GM18519 (cell line): ENCODE results near the gene SNX11.
A peak's percentile ranks its signal among the peaks of the same experiment; 100 is the strongest.
"Not testable (repeated sequence)": the region's sequence is repeated elsewhere in the genome, so short reads cannot be mapped to it uniquely, and the experiment has no call there.

ENCODE experiments used
- ATAC-seq: cut with Tn5 transposase; IDR thresholded peaks from one replicate; pipeline ENCODE4 v1.9.1; 2021; ENCODE audit warnings: mild to moderate bottlenecking, moderate library complexity; ENCODE audit not compliant: unreplicated experiment, low FRiP score

Gene SNX11

GRCh38 chr17:48107137-48108055 lies at the start of gene SNX11:
SNX11 (plus strand) TSS chr17:48107766; CDS start chr17:48112044, 4,278 bp downstream.
- ATAC-seq = peak; percentile 59

- ATAC-seq = no peak
These were observed 49.0 kb upstream of the SNX11 start for GRCh38 chr17:48058393-48059124.

GRCh38 chr17:48059125-48059668 lies 48.4 kb upstream of the SNX11 start:
- no peak for ATAC-seq

DNA sequence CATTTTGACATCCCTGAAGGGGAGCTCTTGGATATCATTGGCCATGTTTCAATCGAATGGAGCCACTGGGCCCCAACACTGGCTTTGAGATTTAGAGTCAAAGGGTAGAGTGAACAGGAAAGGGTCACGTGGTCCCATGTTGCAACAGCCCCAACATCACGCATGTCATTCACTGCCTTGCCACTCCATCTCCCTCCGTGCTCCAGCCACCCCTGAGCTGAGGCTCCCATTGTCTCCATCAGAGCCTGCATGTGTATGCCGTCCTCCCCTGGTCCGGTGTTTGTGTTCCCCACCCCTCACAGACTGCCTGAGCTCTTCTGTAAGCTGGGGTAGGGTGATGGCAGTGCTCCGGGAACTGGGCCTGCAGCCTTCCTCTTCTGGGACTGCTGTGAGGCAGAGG lies 47.3 kb upstream of the SNX11 start:
- ATAC-seq = no peak

DNA sequence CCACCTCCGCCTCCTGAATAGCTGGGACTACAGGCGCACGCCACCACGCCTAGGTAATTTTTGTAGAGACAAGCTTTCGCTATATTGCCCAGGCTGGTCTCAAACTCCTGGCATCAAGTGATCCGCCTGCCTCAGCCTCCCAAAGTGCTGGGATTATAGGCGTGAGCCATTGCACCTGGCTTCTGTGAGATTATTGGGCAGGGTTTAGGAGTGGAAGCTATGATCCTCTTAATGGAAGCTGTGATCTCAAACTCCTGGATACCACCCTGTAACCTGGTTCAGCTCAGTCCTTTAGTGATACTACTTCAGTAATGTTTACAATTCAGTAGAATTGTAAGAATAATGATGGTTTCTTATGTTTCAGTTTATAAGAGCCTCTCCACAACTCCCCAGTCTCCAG lies 45.3 kb upstream of the SNX11 start:
- ATAC-seq = no peak

DNA sequence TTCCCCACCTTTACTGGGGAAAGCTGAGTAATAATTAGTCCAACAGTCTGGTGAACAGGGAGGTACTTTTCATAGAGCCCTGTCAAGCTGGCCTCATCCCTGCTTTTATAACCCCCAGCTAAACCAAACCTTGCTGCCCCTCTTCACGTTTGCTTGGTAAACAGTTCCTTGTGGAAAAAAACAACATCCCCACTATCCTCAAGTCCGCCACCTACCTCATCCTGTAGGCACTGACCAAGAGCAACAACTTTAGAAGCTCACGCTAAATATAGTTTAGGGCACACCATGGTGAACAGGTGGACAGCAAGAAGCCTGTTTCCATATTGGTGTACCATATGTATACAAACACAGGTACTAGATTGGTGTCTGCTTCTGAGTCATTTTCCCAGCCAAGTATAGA lies 42.9 kb upstream of the SNX11 start:
- no peak for ATAC-seq

GRCh38 chr17:48066192-48066591 lies 41.4 kb upstream of the SNX11 start:
- ATAC-seq = no peak

DNA sequence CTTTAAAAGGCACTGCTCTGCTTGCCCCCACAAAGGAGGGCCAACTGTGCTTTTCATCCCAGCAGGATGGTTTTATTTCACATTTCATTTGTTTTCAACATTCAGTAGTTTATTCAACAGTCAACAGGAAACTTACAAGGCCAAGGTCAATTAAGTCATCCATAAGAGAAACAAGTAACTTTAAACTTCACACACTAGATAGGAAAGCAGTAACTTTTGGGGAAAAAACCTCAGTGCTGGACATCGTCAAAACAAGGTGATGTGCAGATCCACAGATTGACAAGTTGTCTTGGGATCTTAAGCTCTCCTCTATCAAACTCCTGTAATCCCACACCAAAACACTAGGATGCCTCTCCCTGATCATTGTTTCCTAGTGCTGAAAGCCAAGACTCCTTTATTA lies 40.9 kb upstream of the SNX11 start:
- ATAC-seq = no peak

DNA sequence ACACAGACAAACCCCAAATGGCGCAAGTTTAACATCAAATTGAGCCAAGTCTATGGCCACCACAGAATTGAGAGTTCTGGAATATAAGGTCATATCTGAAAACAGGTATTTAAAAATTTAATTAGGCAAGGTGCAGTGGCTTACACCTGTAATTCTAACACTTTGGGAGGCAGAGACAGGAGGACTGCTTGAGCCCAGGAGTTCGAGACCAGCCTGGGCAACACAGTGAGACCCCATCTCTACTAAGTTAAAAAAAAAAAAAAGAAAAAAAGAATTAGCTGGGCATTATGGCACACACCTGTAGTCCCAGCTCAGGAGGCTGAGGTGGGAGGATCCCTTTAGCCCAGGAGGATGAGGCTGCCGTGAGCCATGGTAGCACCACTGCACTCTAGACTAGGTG lies 40.3 kb upstream of the SNX11 start:
- ATAC-seq = no peak

- ATAC-seq = not testable (repeated sequence)
These were observed 39.8 kb upstream of the SNX11 start for GRCh38 chr17:48067808-48068207.

DNA sequence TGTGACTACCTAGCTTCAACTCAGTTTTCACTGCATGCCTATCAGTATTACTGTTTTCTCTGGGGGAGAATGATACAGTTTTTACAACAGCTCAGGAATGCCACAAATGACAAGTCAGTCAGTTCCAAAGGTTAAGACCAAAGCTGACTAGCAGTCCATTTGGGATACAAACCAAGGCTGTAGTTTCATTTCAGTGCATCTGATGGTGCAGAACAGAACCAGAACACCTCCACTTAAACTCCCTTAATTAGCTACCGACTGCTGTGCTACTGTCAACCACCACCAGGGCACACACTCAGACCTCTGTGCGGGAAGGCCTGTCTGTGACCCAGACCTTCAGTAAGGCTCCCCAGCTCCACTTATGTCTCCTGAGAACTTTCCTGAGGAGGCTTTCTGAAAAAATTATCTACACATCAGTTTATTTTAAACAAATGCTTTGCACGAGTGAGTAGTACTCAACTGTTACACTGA lies 39.0 kb upstream of the SNX11 start:
- no peak for ATAC-seq

- no peak for ATAC-seq
These were observed 37.4 kb upstream of the SNX11 start for GRCh38 chr17:48070195-48070594.

GRCh38 chr17:48071654-48072053 lies 35.9 kb upstream of the SNX11 start:
- no peak for ATAC-seq

- not testable (repeated sequence) for ATAC-seq
These were observed 34.8 kb upstream of the SNX11 start for GRCh38 chr17:48072811-48073210.

DNA sequence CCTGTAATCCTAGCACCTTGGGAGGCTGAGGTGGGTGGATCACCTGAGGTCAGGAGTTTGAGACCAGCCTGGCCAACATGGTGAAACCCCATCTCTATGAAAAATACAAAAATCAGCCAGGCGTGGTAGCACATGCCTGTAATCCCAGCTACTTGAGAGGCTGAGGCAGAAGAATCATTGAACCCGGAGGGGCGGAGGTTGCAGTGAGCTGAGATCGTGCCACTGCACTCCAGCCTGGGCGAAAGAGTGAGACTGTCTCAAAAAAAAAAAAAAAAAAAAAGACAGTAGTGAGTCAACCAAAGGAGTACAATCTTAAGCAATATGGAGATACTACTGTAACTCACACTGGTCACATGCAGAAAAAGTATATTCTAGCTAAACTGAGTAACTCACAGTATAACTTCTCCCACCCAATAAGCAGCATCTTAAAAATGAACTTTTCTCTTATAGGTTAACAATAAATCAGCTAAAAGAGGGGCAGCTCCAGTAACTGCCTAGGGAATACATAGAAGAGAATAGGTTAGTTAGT lies 33.9 kb upstream of the SNX11 start:
- ATAC-seq = not testable (repeated sequence)

DNA sequence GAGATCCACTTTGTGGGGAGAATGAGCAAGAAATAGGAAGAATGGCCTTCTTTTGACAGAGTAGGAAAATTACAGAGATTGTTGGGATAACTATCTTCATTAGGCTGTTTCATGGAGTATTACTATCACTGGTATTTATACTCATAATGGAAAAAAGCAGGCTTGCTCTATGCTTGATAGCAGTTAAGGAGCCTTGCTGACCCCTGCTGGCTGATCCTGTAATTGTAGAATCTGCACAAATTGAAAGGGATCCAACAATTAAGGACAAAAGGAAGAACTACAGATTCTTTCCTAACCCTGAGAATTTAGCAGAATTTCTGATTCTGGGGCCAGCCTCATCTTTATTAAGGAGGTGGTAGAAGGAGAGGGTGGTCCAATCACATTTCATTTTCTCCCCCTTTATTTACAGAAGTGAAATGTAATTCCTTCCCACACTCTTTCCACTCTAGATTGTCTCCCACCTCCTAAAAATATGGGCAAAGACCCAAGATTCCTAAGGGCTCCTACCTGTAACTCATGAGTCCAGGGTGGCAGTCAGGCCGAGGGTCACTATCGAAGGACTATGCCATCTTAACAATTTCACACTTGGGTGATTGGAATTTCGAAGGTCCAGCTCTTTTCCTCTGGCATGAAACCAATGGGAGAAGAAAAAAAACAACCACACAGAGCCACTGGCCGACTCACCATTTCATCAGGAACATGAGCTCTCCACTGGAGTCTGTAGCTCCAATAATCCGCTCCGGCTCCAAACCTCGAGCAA lies 33.1 kb upstream of the SNX11 start:
- ATAC-seq = no peak

GRCh38 chr17:48077152-48077551 lies 30.4 kb upstream of the SNX11 start:
- not testable (repeated sequence) for ATAC-seq

DNA sequence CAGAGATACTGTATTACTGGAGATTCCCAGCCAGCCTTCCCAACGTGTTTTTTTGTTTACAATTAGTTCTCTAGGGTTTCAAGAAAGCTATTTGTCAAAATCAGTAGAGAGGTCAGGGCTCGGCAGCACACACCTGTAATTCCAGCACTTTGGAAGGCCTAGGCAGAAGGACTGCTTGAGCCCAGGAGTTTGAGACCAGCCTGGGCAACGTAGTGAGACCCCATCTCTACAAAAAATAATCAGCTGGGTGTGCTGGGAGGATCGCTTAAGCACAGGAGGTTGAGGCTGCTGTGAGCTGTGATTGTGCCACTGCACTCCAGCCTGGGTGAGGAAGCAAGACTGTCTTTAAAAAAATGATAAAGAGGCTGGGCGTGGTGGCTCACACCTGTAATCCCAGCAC lies 25.7 kb upstream of the SNX11 start:
- ATAC-seq = no peak

GRCh38 chr17:48084932-48085331 lies 22.6 kb upstream of the SNX11 start:
- ATAC-seq = no peak

GRCh38 chr17:48093341-48094045 lies 14.1 kb upstream of the SNX11 start:
- no peak for ATAC-seq
